ENCODE data around the gene SYNE4.

Gene SYNE4

DNA sequence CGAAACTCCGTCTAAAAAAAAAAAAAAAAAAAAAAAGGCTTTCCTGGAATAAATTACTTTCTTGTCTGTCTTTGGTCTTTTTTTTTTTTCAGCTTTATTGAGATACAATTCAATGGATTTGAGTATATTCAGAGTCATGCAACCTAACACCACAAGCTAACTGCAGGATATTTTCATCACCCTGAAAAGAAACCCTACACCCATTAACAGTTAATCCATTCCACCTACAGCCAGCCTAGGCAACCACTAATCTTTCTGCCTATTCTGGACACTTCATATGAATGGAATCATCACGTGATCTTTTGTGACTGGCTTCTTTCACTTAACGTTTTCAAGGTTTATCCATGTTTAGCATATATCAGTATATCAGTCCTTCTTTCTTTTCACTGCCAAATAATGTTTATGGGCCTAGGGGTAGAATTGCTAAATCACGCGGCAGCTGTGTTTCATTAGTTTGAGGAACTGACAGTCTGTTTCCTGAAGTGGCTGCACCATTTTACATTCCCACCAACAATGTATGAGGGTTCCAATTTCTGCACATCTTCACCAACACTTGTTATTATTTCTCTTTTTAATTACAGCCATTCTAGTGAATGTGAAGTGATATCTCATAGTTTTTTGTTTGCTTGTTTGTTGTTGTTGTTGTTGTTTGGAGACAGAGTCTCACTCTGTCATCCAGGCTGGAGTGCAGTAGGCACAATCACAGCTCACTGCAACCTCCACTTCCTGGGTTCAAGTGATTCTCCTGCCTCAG, 52.6 kb downstream of the SYNE4 start:
- DNase-seq (ENCODE audit: low read depth) = no peak
